ENCODE measurements around the gene DNAJC8.

- TF ChIP-seq CTCF (IDR thresholded peaks at IDR 0.05) (no peak), POLR2A (IDR thresholded peaks at IDR 0.05) (no peak), EP300 (IDR thresholded peaks at IDR 0.05) (no peak)
Observed at GRCh38 chr1:28233264-28233606, 406 bp upstream of the DNAJC8 start.

All from tibial nerve (tissue), 4 donors.